A673 (cell line): ENCODE measurements around the gene CNEP1R1. TPM values are rescaled to one million over a fixed set of nuclear protein-coding genes. Genes with fewer than 3 reads are reported as not detected.

Source experiments
- BruUV-seq: library from RNA; stranded (reverse); fragments of 400-500 nt; replicated peaks from 2 replicates; lab custom pipeline; 2021; lab: Mats Ljungman, UMichigan
- CTCF ChIA-PET: fragments of 300-600 bp; sonication (Branson Sonifier 250); formaldehyde crosslinking; loops from one replicate; lab custom pipeline; 2022; ENCODE audit warnings: antibody characterized with exemption; lab: Charles Lee
- POLR2A ChIA-PET: fragments of 300-600 bp; sonication (Branson Sonifier 250); formaldehyde crosslinking; loops from one replicate; lab custom pipeline; 2022; ENCODE audit warnings: antibody characterized with exemption; ENCODE audit not compliant: low non-redundant PET; lab: Charles Lee
- DNase-seq: peaks from one replicate; pipeline ENCODE4 v3.0.0-alpha.2; 2015; ENCODE audit warnings: low spot score
- H3K27ac ChIP-seq: fragments of 200-600 bp; sonication (generic); 2 replicates; pipeline ENCODE4 v1.5.1; 2016; ENCODE audit warnings: mixed run types, low read depth, mild to moderate bottlenecking, mixed read lengths, antibody characterized with exemption, low read length; ENCODE audit not compliant: poor library complexity, severe bottlenecking
- H3K27me3 ChIP-seq: fragments of 200-600 bp; sonication (generic); replicated peaks from 2 replicates; pipeline ENCODE4 v1.6.1; 2017; ENCODE audit warnings: mixed run types, low read depth, mild to moderate bottlenecking, mixed read lengths, antibody characterized with exemption, low read length; ENCODE audit not compliant: insufficient read depth, poor library complexity
- H3K36me3 ChIP-seq: fragments of 200-600 bp; sonication (generic); 2 replicates; pipeline ENCODE4 v1.6.1; 2016; ENCODE audit warnings: mixed run types, mild to moderate bottlenecking, mixed read lengths, antibody characterized with exemption, low read length; ENCODE audit not compliant: insufficient read depth, poor library complexity, severe bottlenecking
- H3K4me1 ChIP-seq: fragments of 200-600 bp; sonication (generic); 2 replicates; pipeline ENCODE4 v1.6.1; 2017; ENCODE audit warnings: mixed run types, mild to moderate bottlenecking, mixed read lengths, antibody characterized with exemption, low read length; ENCODE audit not compliant: insufficient read depth, poor library complexity, severe bottlenecking
- H3K4me3 ChIP-seq: fragments of 200-600 bp; sonication (generic); 2 replicates; pipeline ENCODE4 v1.5.1; 2016; ENCODE audit warnings: low read depth, mixed run types, mild to moderate bottlenecking, mixed read lengths, low read length; ENCODE audit not compliant: poor library complexity, severe bottlenecking
- H3K9me3 ChIP-seq: fragments of 200-600 bp; sonication (generic); 2 replicates; pipeline ENCODE4 v1.6.1; 2016; ENCODE audit warnings: mixed run types, low read depth, mild to moderate bottlenecking, mixed read lengths, antibody characterized with exemption, low read length; ENCODE audit not compliant: poor library complexity, severe bottlenecking
- CTCF ChIP-seq: fragments of 300-800, 200-600 bp; sonication (generic); conservative IDR thresholded peaks from 2 replicates; pipeline ENCODE4 v1.5.1; 2017; ENCODE audit warnings: low read depth, mild to moderate bottlenecking, antibody characterized with exemption, low read length, moderate library complexity, mixed read lengths
- EZH2 ChIP-seq: fragments of 200-600 bp; sonication (generic); IDR thresholded peaks from 2 replicates; pipeline ENCODE4 v1.6.1; 2017; ENCODE audit warnings: borderline replicate concordance, low read depth, mild to moderate bottlenecking, mixed read lengths, antibody characterized with exemption, low read length; ENCODE audit not compliant: poor library complexity, severe bottlenecking
- intact Hi-C: fragments of 100-400 bp; cut with micrococcal nuclease; formaldehyde crosslinking; loops from one replicate; pipeline ENCODE4 v1.10.0; 2022; ENCODE audit not compliant: unreplicated experiment
- total RNA-seq: library from RNA; stranded (reverse); gene quantifications from 2 replicates; pipeline ENCODE4 v1.2.3, GENCODE V29; 2021

CNEP1R1 gene
- total RNA-seq, 1 experiment from 2014 or later, result 23.5 TPM

- no peaks in the 10 kb centered on the region for H3K9me3 ChIP-seq
- POLR2A ChIA-PET, result no interaction called here
- TF ChIP-seq CTCF (no peak), EZH2 (no peak)
- H3K4me1 ChIP-seq, result no peaks in the 10 kb centered on the region
- H3K36me3 ChIP-seq, result peaks cover 38% of the 10 kb centered on the region
- CTCF ChIA-PET, result no interaction called here
- H3K4me3 ChIP-seq, result no peak overlapping the region
- no peak overlapping the region for H3K27ac ChIP-seq
- BruUV-seq, result no TSS peak
- H3K27me3 ChIP-seq, result no peaks in the 10 kb centered on the region
- DNase-seq, result no peak
- intact Hi-C loops, result no loop called here
Measured at GRCh38 chr16:50071075-50071671, 46.1 kb downstream of the CNEP1R1 start.

GRCh38 chr16:50072730-50073129 is 47.7 kb downstream of the CNEP1R1 start:
- H3K4me1 ChIP-seq, result no peaks in the 10 kb centered on the region
- H3K36me3 ChIP-seq, result peaks cover 45% of the 10 kb centered on the region
- no peaks in the 10 kb centered on the region for H3K27me3 ChIP-seq
- H3K27ac ChIP-seq, result peak overlapping the region; percentile 4
- ChIA-PET CTCF (no interaction called here), POLR2A (interaction anchor here (0.6 kb wide), 1 partner anchor 1414 kb away, joined by 3 read pairs; no protein-coding TSS in a partner anchor)
- BruUV-seq, result no TSS peak
- H3K4me3 ChIP-seq, result no peak overlapping the region
- no peak for TF ChIP-seq EZH2
- no peak for TF ChIP-seq CTCF
- intact Hi-C loops, result no loop called here
- DNase-seq, result no peak
- H3K9me3 ChIP-seq, result no peaks in the 10 kb centered on the region

- no peaks in the 10 kb centered on the region for H3K27me3 ChIP-seq
- H3K4me1 ChIP-seq, result no peaks in the 10 kb centered on the region
- ChIA-PET CTCF (no interaction called here), POLR2A (no interaction called here)
- peaks cover 51% of the 10 kb centered on the region for H3K36me3 ChIP-seq
- H3K4me3 ChIP-seq, result no peak overlapping the region
- H3K9me3 ChIP-seq, result no peaks in the 10 kb centered on the region
- TF ChIP-seq CTCF (no peak), EZH2 (no peak)
- no TSS peak for BruUV-seq
- intact Hi-C loops, result no loop called here
- no peak for DNase-seq
- no peak overlapping the region for H3K27ac ChIP-seq
Measured at GRCh38 chr16:50079397-50080140, 54.5 kb downstream of the CNEP1R1 start.
